LoVo (cell line): ENCODE data around the gene STRIP2.
"Not testable (repeated sequence)": the region's sequence is repeated elsewhere in the genome, so short reads cannot be mapped to it uniquely, and the experiment has no call there.

Source experiments
- DNase-seq: peaks from one replicate; pipeline ENCODE4 v3.0.0-alpha.2; 2016; ENCODE audit warnings: low spot score

Gene STRIP2

GRCh38 chr7:129421717-129422250 lies 12.4 kb upstream of the STRIP2 start:
- no peak for DNase-seq

GRCh38 chr7:129422727-129423126 lies 11.5 kb upstream of the STRIP2 start:
- DNase-seq, result no peak

GRCh38 chr7:129423700-129424410 lies 10.4 kb upstream of the STRIP2 start:
- peak; percentile 41 for DNase-seq

GRCh38 chr7:129426482-129426881 lies 7.8 kb upstream of the STRIP2 start:
- DNase-seq, result no peak

- no peak for DNase-seq
Observed at GRCh38 chr7:129427526-129428045, 6.6 kb upstream of the STRIP2 start.

- no peak for DNase-seq
Observed at GRCh38 chr7:129431911-129432643, 2.2 kb upstream of the STRIP2 start.

- DNase-seq, result no peak
Observed at GRCh38 chr7:129434675-129435318, 565 bp downstream of the STRIP2 start.

GRCh38 chr7:129435414-129435829 lies 1.2 kb downstream of the STRIP2 start:
- no peak for DNase-seq

GRCh38 chr7:129436335-129436923 lies 2.2 kb downstream of the STRIP2 start:
- DNase-seq, result no peak

GRCh38 chr7:129437190-129437589 lies 3.0 kb downstream of the STRIP2 start:
- DNase-seq, result no peak

- DNase-seq, result no peak
Observed at GRCh38 chr7:129438281-129438838, 4.1 kb downstream of the STRIP2 start.

GRCh38 chr7:129438839-129439651 lies 4.8 kb downstream of the STRIP2 start:
- DNase-seq, result peak; percentile 71

- no peak for DNase-seq
Observed at GRCh38 chr7:129439963-129440625, 5.9 kb downstream of the STRIP2 start.

GRCh38 chr7:129443612-129444011 lies 9.4 kb downstream of the STRIP2 start:
- DNase-seq, result no peak

- DNase-seq, result not testable (repeated sequence)
Observed at GRCh38 chr7:129444776-129445175, 10.5 kb downstream of the STRIP2 start.

GRCh38 chr7:129446925-129447324 lies 12.7 kb downstream of the STRIP2 start:
- DNase-seq, result not testable (repeated sequence)

GRCh38 chr7:129447445-129447844 lies 13.2 kb downstream of the STRIP2 start:
- not testable (repeated sequence) for DNase-seq

- not testable (repeated sequence) for DNase-seq
Observed at GRCh38 chr7:129448608-129449007, 14.4 kb downstream of the STRIP2 start.

GRCh38 chr7:129450295-129450694 lies 16.1 kb downstream of the STRIP2 start:
- DNase-seq, result no peak

GRCh38 chr7:129452589-129453231 lies 18.5 kb downstream of the STRIP2 start:
- peak; percentile 14 for DNase-seq
